Articular chondrocyte of knee joint (primary cell): ENCODE measurements around the gene ZNF429. TPM values are rescaled to one million over a fixed set of nuclear protein-coding genes. Genes with fewer than 3 reads are reported as not detected.

ENCODE experiments used
- total RNA-seq: library from RNA; depleted of rRNA; stranded (reverse); fragments of >200 nt; gene quantifications from 2 replicates; pipeline ENCODE4 v1.2.3, GENCODE V29; 2012

ZNF429 gene
- 10.6 TPM in 2 replicates for total RNA-seq

DNA sequence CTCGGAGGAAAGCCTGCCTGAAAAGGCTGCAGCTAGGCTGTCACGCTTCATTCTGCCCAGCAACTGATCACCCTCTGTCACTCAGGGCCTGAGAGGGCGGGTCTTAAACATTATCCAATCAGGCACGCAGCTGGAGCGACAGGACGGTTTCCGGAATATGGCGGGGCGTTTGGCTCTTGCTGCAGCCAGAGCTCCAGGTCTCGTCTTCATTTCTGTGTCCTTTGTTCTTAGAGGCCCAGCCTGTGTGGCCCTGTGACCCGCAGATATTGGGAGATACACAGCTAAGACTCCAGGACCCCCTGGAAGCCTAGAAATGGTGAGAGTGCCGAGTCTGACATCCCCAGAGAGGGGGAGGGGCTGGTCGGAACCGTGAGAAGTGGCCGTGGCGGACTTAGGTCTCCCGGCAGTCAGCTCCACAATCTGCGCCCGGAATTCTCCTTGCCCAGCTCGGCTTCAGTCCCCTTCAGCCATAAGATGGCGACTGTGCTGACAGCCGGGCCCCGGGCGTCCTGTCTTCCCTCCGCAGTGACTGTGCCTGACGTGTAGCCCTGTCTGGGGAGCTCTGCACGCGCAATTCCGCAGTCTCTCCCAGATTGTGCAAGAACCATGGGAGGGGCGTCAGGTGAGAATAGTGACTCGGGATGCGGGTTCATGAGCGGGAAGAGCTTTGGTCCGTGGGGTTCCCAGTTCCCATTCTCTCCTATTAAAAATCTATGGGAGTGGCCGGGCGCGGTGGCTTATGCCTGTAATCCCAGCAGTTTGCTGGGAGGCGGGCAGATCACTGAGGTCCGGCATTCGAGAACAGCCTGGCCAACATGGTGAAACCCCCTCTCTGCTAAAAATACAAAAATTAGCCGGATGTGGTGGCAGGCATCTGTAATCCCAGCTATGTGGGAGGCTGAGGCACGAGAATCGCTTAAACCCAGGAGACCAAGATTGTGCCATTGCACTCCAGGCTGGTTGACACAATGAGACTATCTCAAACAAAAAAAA, at the start of gene ZNF429:
ZNF429 (plus strand) TSS at position 144 of the 993 bp plus-strand sequence; CDS start at position 314, 170 bp downstream.

Other genes starting within 250 kb of the ZNF429 start
- gene ZNF708, start 176.2 kb upstream of the ZNF429 start, total RNA-seq, result 10.3 and 10.5 TPM in 2 replicates
- 6.4 and 6.7 TPM in 2 replicates for gene ZNF738, start 146.6 kb upstream of the ZNF429 start, total RNA-seq
- 20.6 and 21.6 TPM in 2 replicates for gene ZNF493, start 108.5 kb upstream of the ZNF429 start, total RNA-seq